H9 (cell line): ENCODE measurements around the gene NKX1-1. TPM values are rescaled to one million over a fixed set of nuclear protein-coding genes. Genes with fewer than 3 reads are reported as not detected.

Source experiments
- DNase-seq: peaks from one replicate; pipeline ENCODE4 v3.0.0-alpha.2; 2017
- H2AFZ ChIP-seq: one replicate; pipeline ENCODE4 v1.6.1; 2013; ENCODE audit warnings: mild to moderate bottlenecking, low read length, control low read depth, moderate library complexity
- H2AK5ac ChIP-seq: 2 replicates; pipeline ENCODE4 v1.6.1; 2013; ENCODE audit warnings: low read length, control low read depth, mixed read lengths; ENCODE audit not compliant: insufficient read length
- H2BK120ac ChIP-seq: one replicate; pipeline ENCODE4 v1.6.1; 2013; ENCODE audit warnings: low read depth, mild to moderate bottlenecking, low read length, control low read depth, inconsistent platforms; ENCODE audit not compliant: poor library complexity, severe bottlenecking
- H2BK12ac ChIP-seq: 2 replicates; pipeline ENCODE4 v1.6.1; 2013; ENCODE audit warnings: low read length, control low read depth, mixed read lengths, low read depth; ENCODE audit not compliant: insufficient read length
- H2BK15ac ChIP-seq: 2 replicates; pipeline ENCODE4 v1.6.1; 2013; ENCODE audit warnings: low read depth, low read length, control low read depth
- H2BK20ac ChIP-seq: one replicate; pipeline ENCODE4 v1.6.1; 2013; ENCODE audit warnings: low read depth, mild to moderate bottlenecking, low read length, control low read depth, inconsistent platforms; ENCODE audit not compliant: poor library complexity, severe bottlenecking
- H2BK5ac ChIP-seq: 2 replicates; pipeline ENCODE4 v1.6.1; 2013; ENCODE audit warnings: low read length, control low read depth, mixed read lengths; ENCODE audit not compliant: insufficient read length
- H3K14ac ChIP-seq: 2 replicates; pipeline ENCODE4 v1.6.1; 2013; ENCODE audit warnings: low read length, control low read depth; ENCODE audit not compliant: insufficient read depth
- H3K18ac ChIP-seq: 2 replicates; pipeline ENCODE4 v1.6.1; 2013; ENCODE audit warnings: low read depth, mild to moderate bottlenecking, mixed read lengths, low read length, control low read depth; ENCODE audit not compliant: insufficient read length
- H3K23ac ChIP-seq: 2 replicates; pipeline ENCODE4 v1.6.1; 2013; ENCODE audit warnings: low read length, control low read depth, mixed read lengths, low read depth; ENCODE audit not compliant: insufficient read length
- H3K23me2 ChIP-seq: 2 replicates; pipeline ENCODE4 v1.6.1; 2013; ENCODE audit warnings: low read depth, mild to moderate bottlenecking, mixed read lengths, low read length, control low read depth; ENCODE audit not compliant: insufficient read length, poor library complexity, severe bottlenecking
- H3K27ac ChIP-seq: 2 replicates; pipeline ENCODE4 v1.5.1; 2013; ENCODE audit warnings: low read length, control low read depth, mixed read lengths, low read depth; ENCODE audit not compliant: insufficient read length
- H3K27me3 ChIP-seq: 2 replicates; pipeline ENCODE4 v1.6.1; 2013; ENCODE audit warnings: low read length, control low read depth, inconsistent platforms; ENCODE audit not compliant: insufficient read depth
- H3K4ac ChIP-seq: 2 replicates; pipeline ENCODE4 v1.6.1; 2013; ENCODE audit warnings: low read depth, mild to moderate bottlenecking, control low read depth, inconsistent platforms, low read length, moderate library complexity
- H3K4me1 ChIP-seq: 2 replicates; pipeline ENCODE4 v1.6.1; 2013; ENCODE audit warnings: low read length, control low read depth, inconsistent platforms; ENCODE audit not compliant: insufficient read depth
- H3K4me2 ChIP-seq: 2 replicates; pipeline ENCODE4 v1.6.1; 2013; ENCODE audit warnings: low read length, control low read depth, mixed read lengths; ENCODE audit not compliant: insufficient read length, insufficient read depth
- H3K56ac ChIP-seq: 2 replicates; pipeline ENCODE4 v1.6.1; 2013; ENCODE audit warnings: low read depth, mild to moderate bottlenecking, mixed read lengths, low read length, control low read depth; ENCODE audit not compliant: insufficient read length
- H3K79me1 ChIP-seq: 2 replicates; pipeline ENCODE4 v1.6.1; 2013; ENCODE audit warnings: low read depth, mild to moderate bottlenecking, moderate library complexity, low read length, control low read depth, inconsistent platforms; ENCODE audit not compliant: insufficient read depth, poor library complexity, severe bottlenecking
- H3K79me2 ChIP-seq: 2 replicates; pipeline ENCODE4 v1.6.1; 2013; ENCODE audit warnings: low read length, control low read depth, inconsistent platforms; ENCODE audit not compliant: insufficient read depth
- H3K9ac ChIP-seq: 2 replicates; pipeline ENCODE4 v1.6.1; 2013; ENCODE audit warnings: low read length, control low read depth, mixed read lengths; ENCODE audit not compliant: insufficient read length; ENCODE audit errors: extremely low read depth
- H3K9me3 ChIP-seq: one replicate; pipeline ENCODE4 v1.6.1; 2013; ENCODE audit warnings: low read depth, low read length, inconsistent platforms; ENCODE audit not compliant: control insufficient read depth
- H3T11ph ChIP-seq: one replicate; pipeline ENCODE4 v1.6.1; 2013; ENCODE audit warnings: mild to moderate bottlenecking, low read length, control low read depth, inconsistent platforms
- H4K20me1 ChIP-seq: one replicate; pipeline ENCODE4 v1.6.1; 2013; ENCODE audit not compliant: control insufficient read depth, insufficient read length, insufficient read depth
- H4K5ac ChIP-seq: 2 replicates; pipeline ENCODE4 v1.6.1; 2013; ENCODE audit warnings: low read depth, mild to moderate bottlenecking, mixed read lengths, low read length, control low read depth; ENCODE audit not compliant: insufficient read length
- H4K8ac ChIP-seq: replicated peaks from 2 replicates; pipeline ENCODE4 v1.6.1; 2013; ENCODE audit warnings: low read length, control low read depth, mixed read lengths, low read depth; ENCODE audit not compliant: insufficient read length
- H4K91ac ChIP-seq: 2 replicates; pipeline ENCODE4 v1.6.1; 2013; ENCODE audit warnings: low read depth, mild to moderate bottlenecking, moderate library complexity, mixed read lengths, low read length, control low read depth; ENCODE audit not compliant: insufficient read length
- H3K27ac Mint-ChIP-seq, 3 experiments: 2 replicates in 2 of 3; 3 replicates in 1 of 3; pipeline ENCODE4 v1.8.0; 2020 to 2021; ENCODE audit warnings: mixed read lengths in 3 of 3, mild to moderate bottlenecking in 1 of 3, moderate library complexity in 1 of 3
- H3K27me3 Mint-ChIP-seq: 2 replicates; pipeline ENCODE4 v1.8.0; 2021; ENCODE audit warnings: low read depth, mild to moderate bottlenecking, moderate library complexity, mixed read lengths
- H3K36me3 Mint-ChIP-seq, 3 experiments: 2 replicates in 2 of 3; 3 replicates in 1 of 3; pipeline ENCODE4 v1.8.0; 2020 to 2021; ENCODE audit warnings: low read depth in 3 of 3, mixed read lengths in 3 of 3; ENCODE audit not compliant: insufficient read depth in 1 of 3
- H3K4me1 Mint-ChIP-seq, 2 experiments: 2 replicates each; pipeline ENCODE4 v1.8.0; 2020; ENCODE audit warnings: mixed read lengths in 2 of 2
- H3K4me3 Mint-ChIP-seq, 2 experiments: 2 replicates in 1 of 2; 3 replicates in 1 of 2; pipeline ENCODE4 v1.8.0; 2020 to 2021; ENCODE audit warnings: mild to moderate bottlenecking in 2 of 2, mixed read lengths in 2 of 2, moderate library complexity in 1 of 2
- H3K9me3 Mint-ChIP-seq, 2 experiments: 2 replicates in 1 of 2; 3 replicates in 1 of 2; pipeline ENCODE4 v1.8.0; 2020; ENCODE audit warnings: mild to moderate bottlenecking in 2 of 2, mixed read lengths in 2 of 2, moderate library complexity in 1 of 2
- CTCF ChIP-seq: fragments of 200-600 bp; sonication (generic); conservative IDR thresholded peaks from 3 replicates; pipeline ENCODE4 v1.8.0; 2021; ENCODE audit warnings: antibody characterized with exemption, mild to moderate bottlenecking
- WGBS: extraction: QIAGEN DNeasy Blood & Tissue Kit; methylation state at CpG from one replicate; pipeline ENCODE4 v1.1.7; 2013; ENCODE audit warnings: missing lambda C conversion rate, low lambda C conversion rate, mixed read lengths; ENCODE audit not compliant: insufficient read length; ENCODE audit errors: extremely low coverage; 5-methylcytosine and 5-hydroxymethylcytosine counted together
- total RNA-seq: library from RNA; stranded (reverse); gene quantifications from 2 replicates; pipeline ENCODE4 v1.2.1, GENCODE V29; 2021

NKX1-1 gene
- total RNA-seq, 1 experiment from 2014 or later, result not detected

DNA sequence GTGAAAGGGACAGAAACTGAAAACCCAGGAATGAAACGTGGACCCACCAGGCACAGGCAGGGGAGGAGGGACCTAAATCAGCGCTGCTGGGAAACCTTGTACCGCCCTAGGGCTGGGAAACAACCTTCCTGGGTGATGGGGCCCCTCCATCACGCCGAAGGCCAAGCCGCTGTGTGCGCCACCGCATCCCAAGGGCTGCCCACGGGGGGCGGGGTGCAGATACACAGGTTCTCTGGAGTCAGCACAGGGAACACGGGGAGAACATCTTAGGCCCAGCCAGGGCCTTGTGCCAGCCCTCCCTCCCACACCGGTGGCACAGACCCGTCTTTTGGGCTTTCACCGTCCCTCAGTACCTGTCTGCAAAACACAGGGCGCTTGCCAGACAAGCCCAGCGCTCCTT, 46.3 kb downstream of the NKX1-1 start:
- peaks cover 0 to 18% (median 15%) of the 10 kb centered on the region in 3 experiments; a peak in 6 of 7 replicates for H3K36me3 Mint-ChIP-seq
- no peak overlapping the region for H3K23ac ChIP-seq
- no peak overlapping the region for H4K8ac ChIP-seq
- no peak overlapping the region for H4K91ac ChIP-seq
- H3K23me2 ChIP-seq, result no peaks in the 10 kb centered on the region
- H3K4me2 ChIP-seq, result no peak overlapping the region
- no peak overlapping the region for H3K9ac ChIP-seq
- H3K27ac Mint-ChIP-seq, result no peak overlapping the region
- no peaks in the 10 kb centered on the region for H4K20me1 ChIP-seq
- no peak overlapping the region for H2BK12ac ChIP-seq
- no peaks in the 10 kb centered on the region for H3K27me3 Mint-ChIP-seq
- no peak overlapping the region for H2BK15ac ChIP-seq
- DNase-seq, result no peak
- H3K79me2 ChIP-seq, result no peaks in the 10 kb centered on the region
- no peaks in the 10 kb centered on the region for H3K27me3 ChIP-seq
- H2BK20ac ChIP-seq, result no peak overlapping the region
- no peak overlapping the region for H3K18ac ChIP-seq
- WGBS, result no CpG with 5 or more reads among the region's 16 CpGs
- H3T11ph ChIP-seq, result no peak overlapping the region
- no peak overlapping the region for H3K4ac ChIP-seq
- H3K79me1 ChIP-seq, result no peaks in the 10 kb centered on the region
- no peak overlapping the region for H4K5ac ChIP-seq
- 0 out of 4 replicates have a peak, but pooled peaks cover 0 to 2% of the 10 kb centered on the region in 2 experiments for H3K4me1 Mint-ChIP-seq
- H3K27ac ChIP-seq, result no peak overlapping the region
- H2AK5ac ChIP-seq, result no peak overlapping the region
- no peak overlapping the region for H2BK5ac ChIP-seq
- H2BK120ac ChIP-seq, result no peak overlapping the region
- TF ChIP-seq CTCF, result no peak
- H3K9me3 Mint-ChIP-seq, result no peaks in the 10 kb centered on the region
- H3K9me3 ChIP-seq, result no peaks in the 10 kb centered on the region
- H3K14ac ChIP-seq, result no peak overlapping the region; the same call in 1 of the 2 replicates
- no peak overlapping the region for H3K56ac ChIP-seq
- H2AFZ ChIP-seq, result no peak overlapping the region
- no peaks in the 10 kb centered on the region for H3K4me1 ChIP-seq
- no peak overlapping the region for H3K4me3 Mint-ChIP-seq
